NK-92 (cell line): ENCODE results near the gene AKAP12.
"Not testable (repeated sequence)": the region's sequence is repeated elsewhere in the genome, so short reads cannot be mapped to it uniquely, and the experiment has no call there.

Experiments used
- DNase-seq: peaks from one replicate; lab custom pipeline; 2025; ENCODE audit not compliant: unreplicated experiment; lab: John Stamatoyannopoulos, UW

The AKAP12 gene

DNA sequence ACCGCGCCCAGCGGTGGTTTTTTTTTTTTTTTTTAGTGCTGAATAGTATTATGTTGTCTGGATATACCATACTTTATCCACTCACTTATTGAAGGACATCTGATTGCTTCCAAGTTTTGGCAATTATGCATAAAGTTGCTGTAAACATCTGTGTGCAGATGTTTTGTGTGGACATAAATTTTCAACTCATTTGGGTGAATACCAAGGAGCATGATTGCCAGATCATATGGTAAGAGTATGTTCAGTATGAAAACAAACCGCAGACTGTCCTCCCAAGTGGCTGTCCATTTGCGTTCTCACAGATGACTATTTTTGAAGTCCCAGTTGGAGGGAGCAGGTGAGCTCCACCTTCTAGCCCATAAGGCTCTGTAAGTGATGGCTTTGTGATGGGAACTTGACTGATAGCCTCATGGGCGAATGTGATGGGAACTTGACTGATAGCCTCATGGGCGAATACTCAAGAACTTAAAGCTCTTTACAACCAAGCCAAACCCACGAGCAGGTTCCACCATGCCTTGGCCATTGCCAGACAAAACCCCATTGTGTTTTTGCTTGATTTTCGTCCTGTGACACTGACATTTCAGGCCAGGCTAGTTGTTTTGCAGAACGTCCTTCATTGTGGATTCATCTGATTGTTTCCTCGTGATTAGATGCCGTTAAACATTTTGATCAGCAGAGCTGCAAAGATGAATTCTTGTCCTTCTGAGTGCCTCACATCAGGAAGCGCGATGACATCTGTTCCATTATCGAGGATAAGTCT, 100.6 kb downstream of the AKAP12 start:
- DNase-seq: no peak

GRCh38 chr6:151341476-151342195, 101.9 kb downstream of the AKAP12 start:
- no peak for DNase-seq

- not testable (repeated sequence) for DNase-seq
Observed at GRCh38 chr6:151342750-151343149, 103.0 kb downstream of the AKAP12 start.

DNA sequence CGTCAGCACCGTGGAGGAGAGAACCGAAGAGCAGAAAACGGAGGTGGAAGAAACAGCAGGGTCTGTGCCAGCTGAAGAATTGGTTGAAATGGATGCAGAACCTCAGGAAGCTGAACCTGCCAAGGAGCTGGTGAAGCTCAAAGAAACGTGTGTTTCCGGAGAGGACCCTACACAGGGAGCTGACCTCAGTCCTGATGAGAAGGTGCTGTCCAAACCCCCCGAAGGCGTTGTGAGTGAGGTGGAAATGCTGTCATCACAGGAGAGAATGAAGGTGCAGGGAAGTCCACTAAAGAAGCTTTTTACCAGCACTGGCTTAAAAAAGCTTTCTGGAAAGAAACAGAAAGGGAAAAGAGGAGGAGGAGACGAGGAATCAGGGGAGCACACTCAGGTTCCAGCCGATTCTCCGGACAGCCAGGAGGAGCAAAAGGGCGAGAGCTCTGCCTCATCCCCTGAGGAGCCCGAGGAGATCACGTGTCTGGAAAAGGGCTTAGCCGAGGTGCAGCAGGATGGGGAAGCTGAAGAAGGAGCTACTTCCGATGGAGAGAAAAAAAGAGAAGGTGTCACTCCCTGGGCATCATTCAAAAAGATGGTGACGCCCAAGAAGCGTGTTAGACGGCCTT, 110.0 kb downstream of the AKAP12 start:
- DNase-seq: no peak

GRCh38 chr6:151350442-151351145, 110.8 kb downstream of the AKAP12 start:
- no peak for DNase-seq

DNA sequence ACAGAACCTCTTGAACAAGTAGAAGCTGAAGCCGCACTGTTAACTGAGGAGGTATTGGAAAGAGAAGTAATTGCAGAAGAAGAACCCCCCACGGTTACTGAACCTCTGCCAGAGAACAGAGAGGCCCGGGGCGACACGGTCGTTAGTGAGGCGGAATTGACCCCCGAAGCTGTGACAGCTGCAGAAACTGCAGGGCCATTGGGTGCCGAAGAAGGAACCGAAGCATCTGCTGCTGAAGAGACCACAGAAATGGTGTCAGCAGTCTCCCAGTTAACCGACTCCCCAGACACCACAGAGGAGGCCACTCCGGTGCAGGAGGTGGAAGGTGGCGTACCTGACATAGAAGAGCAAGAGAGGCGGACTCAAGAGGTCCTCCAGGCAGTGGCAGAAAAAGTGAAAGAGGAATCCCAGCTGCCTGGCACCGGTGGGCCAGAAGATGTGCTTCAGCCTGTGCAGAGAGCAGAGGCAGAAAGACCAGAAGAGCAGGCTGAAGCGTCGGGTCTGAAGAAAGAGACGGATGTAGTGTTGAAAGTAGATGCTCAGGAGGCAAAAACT, 111.5 kb downstream of the AKAP12 start:
- DNase-seq: no peak

DNA sequence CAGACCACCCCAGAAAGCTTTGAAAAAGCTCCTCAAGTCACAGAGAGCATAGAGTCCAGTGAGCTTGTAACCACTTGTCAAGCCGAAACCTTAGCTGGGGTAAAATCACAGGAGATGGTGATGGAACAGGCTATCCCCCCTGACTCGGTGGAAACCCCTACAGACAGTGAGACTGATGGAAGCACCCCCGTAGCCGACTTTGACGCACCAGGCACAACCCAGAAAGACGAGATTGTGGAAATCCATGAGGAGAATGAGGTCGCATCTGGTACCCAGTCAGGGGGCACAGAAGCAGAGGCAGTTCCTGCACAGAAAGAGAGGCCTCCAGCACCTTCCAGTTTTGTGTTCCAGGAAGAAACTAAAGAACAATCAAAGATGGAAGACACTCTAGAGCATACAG, 112.0 kb downstream of the AKAP12 start:
- DNase-seq: no peak

GRCh38 chr6:151352410-151353396, 112.9 kb downstream of the AKAP12 start:
- no peak for DNase-seq

DNA sequence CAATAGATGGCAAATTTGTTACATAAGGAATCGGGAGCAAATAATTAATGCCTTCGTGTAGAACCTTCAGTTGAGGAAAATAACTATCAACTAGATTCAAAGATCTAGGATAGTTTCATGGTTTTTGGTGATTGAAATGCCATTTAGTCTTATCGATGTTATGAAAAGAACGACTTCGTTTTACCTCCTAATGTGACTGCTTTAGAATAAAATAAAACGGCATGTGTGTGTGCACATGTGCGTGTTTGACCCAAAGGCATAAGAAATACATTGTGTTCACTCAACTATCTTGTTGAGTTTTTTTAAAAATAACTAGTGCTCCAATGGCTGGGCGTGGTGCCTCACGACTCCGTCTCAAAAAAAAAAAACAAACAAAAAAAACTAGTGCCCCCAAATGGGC, 114.0 kb downstream of the AKAP12 start:
- DNase-seq: no peak

DNA sequence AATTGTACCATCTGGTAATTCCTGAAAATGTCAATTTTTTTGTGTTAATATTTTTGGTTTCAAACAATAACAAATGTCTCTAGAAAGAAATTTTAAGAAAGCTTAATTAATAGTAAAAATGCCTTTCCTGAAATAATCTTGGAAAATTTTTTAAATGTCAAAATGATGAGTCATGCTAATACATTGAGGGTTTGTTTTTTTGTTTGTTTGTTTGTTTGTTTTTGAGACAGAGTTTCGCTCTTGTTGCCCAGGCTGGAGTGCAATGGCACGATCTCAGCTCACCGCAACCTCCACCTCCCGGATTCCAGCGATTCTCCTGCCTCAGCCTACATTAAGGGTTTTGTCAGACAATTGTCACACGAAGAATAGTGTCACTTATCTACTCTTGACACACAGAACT, 117.2 kb downstream of the AKAP12 start:
- not testable (repeated sequence) for DNase-seq

- no peak for DNase-seq
Observed at GRCh38 chr6:151357758-151358436, 118.1 kb downstream of the AKAP12 start.

DNA sequence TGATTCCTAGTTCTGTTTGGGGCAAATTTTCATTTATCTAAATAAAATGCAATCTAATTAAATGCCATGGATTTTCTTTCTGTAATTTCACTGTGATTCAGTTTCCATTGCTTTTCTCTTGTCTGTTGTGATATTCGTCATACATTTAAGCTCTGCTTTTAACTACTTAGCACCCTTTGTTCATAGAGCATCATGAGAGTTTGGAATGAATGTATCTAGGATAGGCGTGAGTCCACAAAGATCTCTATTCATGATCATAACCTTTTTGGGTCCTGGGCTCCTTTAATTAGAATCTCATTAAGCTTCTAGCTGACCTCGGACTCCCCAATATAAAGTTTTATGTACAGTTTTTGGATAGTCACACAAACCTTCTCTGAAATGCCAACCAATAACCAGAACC, 118.7 kb downstream of the AKAP12 start:
- DNase-seq: no peak

DNA sequence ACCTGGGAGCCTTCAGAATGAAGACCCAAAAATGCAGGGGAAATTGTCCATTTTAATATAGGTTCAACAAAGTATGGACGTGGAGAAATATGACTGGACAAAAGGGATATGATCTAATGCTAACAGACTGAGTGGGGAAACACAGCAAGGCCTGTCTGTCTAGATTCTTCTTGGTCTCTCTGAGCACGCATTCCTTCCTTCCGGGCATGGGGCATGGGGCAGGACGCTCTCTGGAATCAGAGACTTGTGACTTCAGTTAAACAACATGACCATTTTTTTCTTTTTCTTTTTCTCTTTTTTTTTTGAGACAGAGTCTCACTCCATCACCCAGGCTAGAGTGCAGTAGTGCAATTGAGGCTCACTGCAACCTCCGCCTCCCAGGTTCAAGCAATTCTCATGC, 119.7 kb downstream of the AKAP12 start:
- no peak for DNase-seq

- no peak for DNase-seq
Observed at GRCh38 chr6:151365233-151365632, 125.5 kb downstream of the AKAP12 start.

GRCh38 chr6:151370509-151371078, 130.8 kb downstream of the AKAP12 start:
- no peak for DNase-seq

DNA sequence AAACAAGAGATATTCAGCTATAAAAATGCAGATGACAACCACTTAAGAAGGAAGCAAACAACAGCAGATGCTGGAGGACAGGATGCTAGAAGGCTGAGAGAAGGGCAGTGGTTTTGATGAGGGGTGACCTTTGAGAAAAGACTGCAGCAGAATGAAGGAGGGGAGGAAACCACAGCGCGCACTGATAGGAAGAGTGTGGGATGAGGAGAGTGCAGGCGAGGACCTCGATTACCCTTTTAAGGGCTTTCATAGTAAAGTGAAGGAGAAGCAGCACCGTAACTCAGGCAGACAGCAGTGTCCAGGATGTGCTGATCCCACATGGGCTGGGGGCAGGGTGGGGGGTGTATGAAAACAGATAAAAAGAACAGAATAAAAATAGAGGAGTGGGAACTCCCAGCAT, 132.4 kb downstream of the AKAP12 start:
- no peak for DNase-seq

DNA sequence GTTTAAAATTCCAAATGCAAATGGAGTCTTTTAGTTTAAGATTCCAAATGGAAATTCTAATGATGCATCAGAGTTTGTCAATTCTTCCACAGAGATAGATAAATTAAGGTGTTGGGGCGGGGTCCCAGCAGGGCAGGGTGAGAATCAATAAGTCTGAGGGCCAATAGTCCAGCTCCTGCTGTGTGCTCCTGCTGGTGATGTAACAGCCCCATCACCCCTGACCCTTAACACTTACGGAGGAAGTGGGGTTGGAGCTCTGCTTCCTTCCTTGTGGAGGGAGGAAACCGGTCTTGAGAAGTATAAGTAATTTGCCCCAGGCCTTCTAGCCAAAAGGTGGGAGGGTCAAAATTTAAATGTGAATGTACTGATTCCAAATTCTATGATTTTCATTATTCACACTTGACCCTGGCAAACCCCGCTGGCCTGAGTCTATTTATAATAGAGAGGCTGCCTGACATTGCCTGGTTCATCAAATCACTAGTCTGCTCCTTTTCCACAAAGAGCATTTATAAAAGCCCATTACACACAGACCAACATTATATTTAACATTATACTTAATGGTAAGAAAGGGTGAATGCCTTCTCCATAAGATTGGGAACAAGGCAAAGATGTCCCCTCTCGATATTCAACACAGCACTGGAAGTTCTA, 134.4 kb downstream of the AKAP12 start:
- no peak for DNase-seq

DNA sequence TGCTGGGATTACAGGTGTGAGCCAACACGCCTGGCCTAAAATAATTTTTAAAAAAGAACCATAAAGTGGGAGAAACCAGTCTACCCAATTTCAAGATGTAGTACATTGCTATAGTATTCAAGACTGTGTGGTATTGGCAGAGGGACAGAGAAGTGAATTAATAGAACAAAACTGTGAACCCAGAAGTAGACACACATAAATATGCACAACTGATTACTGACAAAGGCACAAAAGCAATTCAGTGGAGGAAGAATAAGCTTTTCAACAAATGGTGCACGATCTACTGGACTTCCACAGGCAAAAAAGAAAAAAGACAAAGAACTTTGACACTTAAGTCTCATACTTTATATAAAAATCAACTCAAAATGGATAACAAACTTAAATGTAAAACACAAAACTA, 136.1 kb downstream of the AKAP12 start:
- no peak for DNase-seq

GRCh38 chr6:151376440-151376839, 136.7 kb downstream of the AKAP12 start:
- DNase-seq: no peak
